BLaER1 treated with 17β-estradiol and CSF1 and Interleukin-3, amounts not matched to agents 10 nM and 100 nM (cell line): ENCODE measurements around the gene ANKS1B.

Source experiments
- H3K27ac ChIP-seq, 11 experiments: shearing (Covaris generic); formaldehyde crosslinking; 2 replicates each; pipeline ENCODE4 v1.8.1; 2022
- H3K27me3 ChIP-seq, 11 experiments: shearing (Covaris generic); formaldehyde crosslinking; 2 replicates each; pipeline ENCODE4 v1.8.1; 2022
- H3K36me3 ChIP-seq, 11 experiments: shearing (Covaris generic); formaldehyde crosslinking; 2 replicates each; pipeline ENCODE4 v1.8.1; 2022
- H3K4me1 ChIP-seq, 10 experiments: shearing (Covaris generic); formaldehyde crosslinking; 2 replicates each; pipeline ENCODE4 v1.8.1; 2022
- H3K4me2 ChIP-seq, 11 experiments: shearing (Covaris generic); formaldehyde crosslinking; 2 replicates each; pipeline ENCODE4 v1.8.1; 2022
- H3K4me3 ChIP-seq, 10 experiments: shearing (Covaris generic); formaldehyde crosslinking; 2 replicates each; pipeline ENCODE4 v1.8.1; 2022
- H3K9ac ChIP-seq, 11 experiments: shearing (Covaris generic); formaldehyde crosslinking; 2 replicates each; pipeline ENCODE4 v1.8.1; 2022
- H3K9me3 ChIP-seq, 11 experiments: shearing (Covaris generic); formaldehyde crosslinking; replicated peaks in 1 of 11; 2 replicates each; pipeline ENCODE4 v1.8.1; 2022
- H4K20me1 ChIP-seq, 11 experiments: shearing (Covaris generic); formaldehyde crosslinking; 2 replicates each; pipeline ENCODE4 v1.8.1; 2022
- Cebpa-rat ChIP-seq, 11 experiments: shearing (Covaris generic); IDR thresholded peaks; 2 replicates each; pipeline ENCODE4 v1.8.1; 2022

ANKS1B gene

GRCh38 chr12:99758997-99759396, 225.7 kb downstream of the ANKS1B start:
- TF ChIP-seq Cebpa-rat (IDR thresholded peaks at IDR 0.05), result no peak
- H4K20me1 ChIP-seq, result no peaks in the 10 kb centered on the region
- H3K27me3 ChIP-seq, result no peaks in the 10 kb centered on the region
- H3K4me2 ChIP-seq, result no peak overlapping the region
- peaks cover 0 to 12% (median 10%) of the 10 kb centered on the region in 10 experiments; a peak in 12 of 20 replicates for H3K4me1 ChIP-seq
- no peak overlapping the region for H3K4me3 ChIP-seq
- H3K9me3 ChIP-seq, result peaks cover 8 to 43% (median 24%) of the 10 kb centered on the region in 11 experiments
- peaks cover 0 to 98% (median 63%) of the 10 kb centered on the region in 11 experiments; a peak in 19 of 22 replicates for H3K36me3 ChIP-seq
- no peak overlapping the region for H3K27ac ChIP-seq
- H3K9ac ChIP-seq, result no peak overlapping the region

- Histone ChIP-seq H3K9me3 (peaks cover 17 to 37% (median 30%) of the 10 kb centered on the region in 11 experiments), H3K36me3 (peaks cover 0 to 77% (median 46%) of the 10 kb centered on the region in 11 experiments; a peak in 19 of 22 replicates), H3K27me3 (no peaks in the 10 kb centered on the region), H3K9ac (no peak overlapping the region), H3K27ac (no peak overlapping the region), H3K4me2 (no peak overlapping the region), H3K4me1 (peaks cover 0 to 13% (median 10%) of the 10 kb centered on the region in 10 experiments; a peak in 12 of 20 replicates), H4K20me1 (no peaks in the 10 kb centered on the region), H3K4me3 (no peak overlapping the region)
- TF ChIP-seq Cebpa-rat (IDR thresholded peaks at IDR 0.05), result no peak
These were observed 232.0 kb downstream of the ANKS1B start for GRCh38 chr12:99752740-99753139.

GRCh38 chr12:99746538-99746937, 238.2 kb downstream of the ANKS1B start:
- Histone ChIP-seq H3K27ac (no peak overlapping the region), H3K4me2 (peak overlapping the region in 2 of 11 experiments; percentile 10 to 24; a peak in 1 of 22 replicates), H3K9ac (no peak overlapping the region), H3K9me3 (peaks cover 0 to 3% (median 0%) of the 10 kb centered on the region in 11 experiments; a peak in 2 of 22 replicates), H3K27me3 (no peaks in the 10 kb centered on the region), H3K36me3 (peaks cover 0 to 54% (median 25%) of the 10 kb centered on the region in 11 experiments; a peak in 12 of 22 replicates), H3K4me3 (no peak overlapping the region), H4K20me1 (no peaks in the 10 kb centered on the region; a peak in 1 of 22 replicates), H3K4me1 (peaks cover 15 to 39% (median 25%) of the 10 kb centered on the region in 10 experiments)
- TF ChIP-seq Cebpa-rat (IDR thresholded peaks at IDR 0.05), result no peak

- H3K4me3 ChIP-seq, result no peak overlapping the region
- H3K27me3 ChIP-seq, result no peaks in the 10 kb centered on the region
- no peak overlapping the region for H3K4me2 ChIP-seq
- no peak for TF ChIP-seq Cebpa-rat (IDR thresholded peaks at IDR 0.05)
- H3K9ac ChIP-seq, result no peak overlapping the region
- H4K20me1 ChIP-seq, result no peaks in the 10 kb centered on the region; a peak in 1 of 22 replicates
- H3K36me3 ChIP-seq, result peaks cover 0 to 56% (median 23%) of the 10 kb centered on the region in 11 experiments; a peak in 12 of 22 replicates
- H3K27ac ChIP-seq, result no peak overlapping the region
- peaks cover 0 to 4% (median 0%) of the 10 kb centered on the region in 11 experiments; a peak in 2 of 22 replicates for H3K9me3 ChIP-seq
- peaks cover 15 to 39% (median 25%) of the 10 kb centered on the region in 10 experiments for H3K4me1 ChIP-seq
These were observed 238.8 kb downstream of the ANKS1B start for GRCh38 chr12:99745895-99746294.

GRCh38 chr12:99745121-99745520, 239.6 kb downstream of the ANKS1B start:
- TF ChIP-seq Cebpa-rat (IDR thresholded peaks at IDR 0.05), result no peak; a peak in 1 of 22 replicates
- Histone ChIP-seq H3K4me2 (peak overlapping the region in 9 of 11 experiments; percentile 1 to 60 (median 36); a peak in 11 of 22 replicates), H3K27me3 (no peaks in the 10 kb centered on the region), H4K20me1 (no peaks in the 10 kb centered on the region; a peak in 1 of 22 replicates), H3K27ac (peak overlapping the region in 2 of 11 experiments; percentile 26 to 31; a peak in 2 of 22 replicates), H3K9me3 (peaks cover 0 to 4% (median 0%) of the 10 kb centered on the region in 11 experiments; a peak in 2 of 22 replicates), H3K4me3 (no peak overlapping the region), H3K4me1 (peaks cover 15 to 39% (median 25%) of the 10 kb centered on the region in 10 experiments), H3K36me3 (peaks cover 0 to 59% (median 28%) of the 10 kb centered on the region in 11 experiments; a peak in 12 of 22 replicates), H3K9ac (no peak overlapping the region)

GRCh38 chr12:99736760-99737269, 247.9 kb downstream of the ANKS1B start:
- Histone ChIP-seq H3K4me1 (peaks cover 0 to 17% (median 10%) of the 10 kb centered on the region in 10 experiments; a peak in 8 of 20 replicates), H3K4me3 (no peak overlapping the region), H4K20me1 (no peaks in the 10 kb centered on the region), H3K4me2 (peak overlapping the region in 2 of 11 experiments; percentile 2 to 25; a peak in 2 of 22 replicates), H3K9me3 (peaks cover 0 to 4% (median 0%) of the 10 kb centered on the region in 11 experiments; a peak in 3 of 22 replicates), H3K27me3 (no peaks in the 10 kb centered on the region), H3K36me3 (peaks cover 0 to 95% (median 47%) of the 10 kb centered on the region in 11 experiments; a peak in 16 of 22 replicates), H3K27ac (no peak overlapping the region), H3K9ac (no peak overlapping the region)
- no peak for TF ChIP-seq Cebpa-rat (IDR thresholded peaks at IDR 0.05)

GRCh38 chr12:99732131-99732530, 252.6 kb downstream of the ANKS1B start:
- Histone ChIP-seq H3K4me3 (no peak overlapping the region), H3K27ac (no peak overlapping the region), H4K20me1 (no peaks in the 10 kb centered on the region), H3K9ac (no peak overlapping the region), H3K9me3 (peaks cover 16 to 44% (median 35%) of the 10 kb centered on the region in 11 experiments; a peak in 18 of 22 replicates), H3K4me1 (peaks cover 0 to 12% (median 6%) of the 10 kb centered on the region in 10 experiments; a peak in 7 of 20 replicates), H3K36me3 (peaks cover 0 to 93% (median 49%) of the 10 kb centered on the region in 11 experiments; a peak in 17 of 22 replicates), H3K4me2 (no peak overlapping the region), H3K27me3 (no peaks in the 10 kb centered on the region)
- TF ChIP-seq Cebpa-rat (IDR thresholded peaks at IDR 0.05), result no peak

GRCh38 chr12:99722690-99723486, 261.8 kb downstream of the ANKS1B start:
- no peak for TF ChIP-seq Cebpa-rat (IDR thresholded peaks at IDR 0.05)
- Histone ChIP-seq H3K9me3 (peaks cover 5 to 42% (median 29%) of the 10 kb centered on the region in 11 experiments; a peak in 21 of 22 replicates), H3K27ac (no peak overlapping the region)

More at GRCh38 chr12:99722690-99723486, 261.8 kb downstream of the ANKS1B start:
- Histone ChIP-seq H3K4me1 (no peaks in the 10 kb centered on the region), H3K4me2 (no peak overlapping the region), H3K9ac (no peak overlapping the region), H3K4me3 (no peak overlapping the region), H3K27me3 (no peaks in the 10 kb centered on the region), H4K20me1 (peaks cover 0 to 9% (median 0%) of the 10 kb centered on the region in 11 experiments; a peak in 3 of 22 replicates), H3K36me3 (peaks cover 0 to 58% (median 33%) of the 10 kb centered on the region in 11 experiments; a peak in 16 of 22 replicates)
